Astrocyte of the cerebellum (primary cell): ENCODE measurements around the gene NCMAP.

ENCODE experiments used
- DNase-seq: peaks from one replicate; pipeline ENCODE4 v3.0.0-alpha.2; 2011; ENCODE audit warnings: low read depth
- H3K4me3 ChIP-seq: 2 replicates; pipeline ENCODE4 v1.5.1; 2011; ENCODE audit warnings: mild to moderate bottlenecking, low read depth, low read length, moderate library complexity
- CTCF ChIP-seq: IDR thresholded peaks from 2 replicates; pipeline ENCODE4 v1.5.1; 2012; ENCODE audit warnings: low read length, low read depth, moderate library complexity, mild to moderate bottlenecking; ENCODE audit errors: missing control alignments
- in situ Hi-C: cut with HindIII; loops from 2 replicates; pipeline ENCODE4 v1.10.0; 2017; ENCODE audit warnings: low sequenced_read_pairs

NCMAP gene

GRCh38 chr1:24635195-24635843, 79.4 kb downstream of the NCMAP start:
- H3K4me3 ChIP-seq, result no peak overlapping the region
- in situ Hi-C loops, result loop anchor here (5.0 kb wide), 2 partner anchors 243 to 438 kb away; no protein-coding TSS in a partner anchor
- peak; percentile 67 for DNase-seq
- peak; percentile 59 for TF ChIP-seq CTCF

DNA sequence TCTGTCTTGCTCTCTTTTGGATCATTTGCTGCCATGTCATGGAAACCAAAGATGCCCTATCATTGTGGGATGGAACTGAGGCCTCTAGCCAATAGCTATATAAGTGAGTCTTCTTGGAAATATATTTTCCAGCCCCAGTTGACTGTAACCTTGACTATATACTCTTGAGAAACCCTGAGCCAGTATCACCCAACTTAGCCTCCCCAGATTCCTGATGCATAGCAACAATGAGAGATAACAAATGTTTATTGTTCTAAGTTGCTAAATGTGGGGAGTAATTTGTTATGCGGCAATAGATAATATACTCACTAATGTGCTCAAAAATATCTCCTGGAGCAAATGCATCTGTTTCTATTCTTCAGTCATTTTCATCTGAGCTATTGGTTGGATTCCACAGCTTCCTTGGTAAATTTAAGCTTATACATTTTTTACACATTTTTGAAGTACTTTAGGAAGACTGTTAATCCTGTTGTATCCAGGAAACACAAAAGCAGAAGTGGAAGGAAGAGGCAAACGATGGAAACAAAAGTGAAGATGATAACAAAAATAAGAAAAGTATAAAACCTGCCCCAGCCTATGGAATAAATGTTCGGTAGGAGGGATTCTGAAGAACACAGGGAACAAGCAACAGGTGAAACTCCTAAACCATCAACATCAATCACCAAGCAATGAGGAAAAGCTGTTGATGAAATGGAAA, 80.9 kb downstream of the NCMAP start:
- H3K4me3 ChIP-seq, result no peak overlapping the region
- no peak for DNase-seq
- in situ Hi-C loops, result loop anchor here (5.0 kb wide), 2 partner anchors 245 to 440 kb away; no protein-coding TSS in a partner anchor
- no peak for TF ChIP-seq CTCF

DNA sequence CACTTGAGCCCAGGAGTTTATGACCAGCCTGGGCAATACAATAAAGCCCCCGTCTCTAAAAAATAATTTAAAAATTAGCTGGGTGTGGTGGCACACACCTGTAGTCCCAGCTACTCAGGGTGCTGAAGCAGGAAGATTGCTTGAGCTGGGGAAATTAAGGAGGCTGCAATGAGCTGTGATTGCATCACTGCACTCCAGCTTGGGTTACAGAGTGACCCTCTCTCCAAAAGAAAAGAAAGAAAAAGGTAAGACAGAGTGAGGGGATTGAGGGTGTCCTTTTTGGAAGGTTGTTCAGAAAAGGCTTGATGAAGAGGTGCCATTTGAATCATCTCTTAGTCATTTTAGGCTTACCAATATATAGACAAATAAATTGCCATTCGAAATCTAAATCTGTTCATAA, 83.2 kb downstream of the NCMAP start:
- TF ChIP-seq CTCF, result no peak
- no peak for DNase-seq
- in situ Hi-C loops, result loop anchor here (5.0 kb wide), 2 partner anchors 247 to 442 kb away; no protein-coding TSS in a partner anchor
- H3K4me3 ChIP-seq, result no peak overlapping the region

- TF ChIP-seq CTCF, result no peak
- no peak for DNase-seq
- H3K4me3 ChIP-seq, result no peak overlapping the region
- in situ Hi-C loops, result loop anchor here (5.0 kb wide), 2 partner anchors 248 to 443 kb away; no protein-coding TSS in a partner anchor
These were observed 84.0 kb downstream of the NCMAP start for GRCh38 chr1:24639881-24640280.

- no peak for TF ChIP-seq CTCF
- in situ Hi-C loops, result no loop called here
- H3K4me3 ChIP-seq, result no peak overlapping the region
- no peak for DNase-seq
These were observed 84.4 kb downstream of the NCMAP start for GRCh38 chr1:24640288-24640687.

DNA sequence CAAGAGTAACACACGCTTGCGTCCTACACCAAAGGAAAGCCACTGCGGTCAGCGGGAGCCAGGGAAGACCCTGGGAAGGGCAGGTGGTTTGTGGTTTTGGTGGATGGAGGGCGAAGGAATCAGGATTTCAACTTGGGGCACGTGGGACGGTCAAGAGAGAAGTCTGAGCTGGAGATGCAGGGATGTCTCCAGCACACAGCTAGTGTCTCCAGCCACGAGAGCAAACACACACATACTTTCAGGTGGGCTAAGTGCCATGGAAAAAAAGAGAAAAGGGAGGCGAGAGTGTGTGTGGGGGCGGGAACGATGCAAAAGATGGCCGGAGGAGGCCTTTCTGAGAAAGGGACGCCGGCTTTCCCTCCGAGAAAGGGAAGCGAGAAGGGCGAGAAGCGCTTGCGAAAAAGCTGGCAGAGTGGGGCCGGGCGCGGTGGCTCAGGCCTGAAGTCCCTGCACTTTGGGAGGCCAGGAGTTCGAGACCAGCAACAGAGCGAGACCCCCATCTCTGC, 85.8 kb downstream of the NCMAP start:
- TF ChIP-seq CTCF, result no peak
- in situ Hi-C loops, result no loop called here
- DNase-seq, result no peak
- H3K4me3 ChIP-seq, result peak overlapping the region; percentile 86
